ENCODE results near the gene NUAK1.

NUAK1 gene

DNA sequence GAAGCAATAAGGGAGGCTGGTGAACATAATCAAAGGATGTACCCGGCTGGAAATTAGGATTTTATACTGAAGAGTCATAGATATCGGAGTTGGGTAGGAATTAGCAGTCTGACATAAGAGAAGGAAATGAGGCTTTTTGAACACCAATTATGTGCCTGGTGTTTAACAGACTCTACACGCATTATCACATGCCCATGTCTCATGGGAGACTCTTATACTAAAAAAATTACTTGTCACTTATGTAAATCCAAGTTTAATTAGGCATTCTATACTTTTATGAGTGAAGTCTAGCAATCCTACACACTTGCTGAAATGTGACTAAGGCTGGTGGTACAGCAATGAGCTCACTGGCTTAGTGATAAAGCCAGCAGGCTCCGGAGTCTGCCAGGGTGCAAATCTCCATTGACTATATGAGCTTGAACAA, 93.5 kb downstream of the NUAK1 start:
- intact Hi-C loops (cut with DNase I) = no loop called here

DNA sequence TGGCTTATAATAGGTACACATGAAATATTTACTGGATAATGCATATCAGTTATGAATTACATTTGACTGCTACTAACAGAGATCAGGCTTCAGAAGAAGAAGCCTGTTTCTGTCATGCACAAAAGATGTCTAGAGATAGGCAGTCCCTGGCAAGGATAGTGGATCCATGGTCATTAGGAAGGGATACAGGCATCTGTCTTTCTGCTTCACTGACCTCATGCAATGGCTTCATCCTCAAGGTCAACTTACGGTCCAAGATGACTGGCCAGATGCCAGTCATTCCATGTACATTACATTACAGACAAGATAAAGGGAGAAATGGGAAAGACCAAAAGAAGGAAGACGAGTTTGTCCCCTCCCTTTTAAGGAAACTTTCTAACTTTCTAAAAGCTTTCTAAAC, 94.0 kb downstream of the NUAK1 start:
- intact Hi-C loops (cut with DNase I) = no loop called here
- DNase-seq = no peak

More for the DNA sequence above, 93.5 kb downstream of the NUAK1 start:
- DNase-seq = peak in 2 of 10 donors; percentile 69 to 86

DNA sequence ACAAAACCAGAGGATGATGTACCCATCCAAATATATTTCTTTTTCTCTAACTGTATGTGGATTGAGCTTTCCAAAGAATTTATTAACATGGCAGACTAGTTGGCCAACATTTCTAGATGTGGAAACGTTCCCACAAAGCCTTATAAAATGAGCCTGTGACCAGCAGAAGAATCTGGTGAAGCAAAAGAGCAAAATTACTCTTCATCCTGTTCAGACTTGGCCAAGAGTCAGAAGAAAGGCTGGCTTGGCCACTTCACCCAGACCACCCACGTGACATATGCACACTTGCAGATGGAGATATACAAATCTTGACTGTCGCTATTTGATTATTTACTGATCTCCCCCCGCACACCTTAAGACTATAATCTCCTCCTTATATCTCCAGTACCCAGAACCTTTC, 96.7 kb downstream of the NUAK1 start:
- intact Hi-C loops (cut with DNase I) = no loop called here
- no peak for DNase-seq

DNA sequence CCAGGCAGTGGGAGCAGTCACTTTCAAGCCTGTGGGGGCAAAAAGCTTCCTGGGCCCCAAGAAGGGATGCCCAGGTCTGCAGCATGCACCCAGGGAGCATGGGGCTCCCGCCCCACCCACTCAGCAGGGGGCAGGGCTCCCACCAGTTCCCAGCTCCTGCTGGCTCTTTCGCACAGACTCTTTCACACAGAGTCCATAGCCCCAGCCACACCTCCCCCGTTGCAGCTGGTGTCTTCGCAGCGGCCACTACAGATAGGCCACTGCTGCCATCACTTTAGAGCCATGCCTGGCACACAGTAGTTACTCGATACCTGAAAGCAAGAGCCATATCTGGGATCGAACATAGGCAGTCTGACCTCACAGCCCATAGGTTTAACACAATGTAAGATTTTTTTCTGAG, 98.2 kb downstream of the NUAK1 start:
- intact Hi-C loops (cut with DNase I) = no loop called here
- DNase-seq = peak in 2 of 10 donors; percentile 69 to 84

DNA sequence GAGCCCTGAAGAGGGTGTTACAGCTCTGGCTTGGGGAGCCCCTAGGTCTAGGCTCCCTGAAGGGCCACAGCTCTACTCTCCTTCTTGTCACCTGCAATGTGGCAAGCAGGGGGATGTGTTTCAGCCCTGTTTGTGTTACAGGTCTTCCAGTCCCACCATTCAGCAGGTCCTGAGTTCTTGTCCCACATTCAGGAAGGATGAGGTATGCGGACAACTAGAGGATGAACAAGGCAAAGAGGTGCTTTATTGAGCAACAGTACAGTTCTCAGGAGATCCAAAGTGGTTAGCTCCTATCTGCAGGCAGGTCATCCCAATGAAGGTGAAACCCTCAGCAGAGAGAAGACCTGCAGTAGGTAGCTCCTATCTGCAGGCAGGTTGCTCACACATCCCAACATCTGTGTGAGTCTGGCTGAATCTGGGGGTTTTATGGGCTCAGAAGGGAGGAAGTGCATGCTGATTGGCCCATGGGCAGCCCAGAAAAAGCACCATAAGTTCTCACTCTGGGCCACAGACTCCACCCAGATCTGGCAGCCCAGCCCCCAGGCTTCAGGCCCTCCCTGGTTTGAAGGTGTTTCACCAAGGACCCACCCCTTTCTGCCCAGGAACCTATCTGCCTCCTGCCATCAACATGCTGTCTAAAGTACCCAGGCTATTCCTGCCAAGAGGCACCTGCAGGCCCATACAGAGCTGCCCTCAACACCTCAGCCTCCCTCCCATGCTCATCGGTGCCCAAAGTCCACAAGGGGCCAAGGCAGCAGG, 98.9 kb downstream of the NUAK1 start:
- intact Hi-C loops (cut with DNase I) = no loop called here

DNA sequence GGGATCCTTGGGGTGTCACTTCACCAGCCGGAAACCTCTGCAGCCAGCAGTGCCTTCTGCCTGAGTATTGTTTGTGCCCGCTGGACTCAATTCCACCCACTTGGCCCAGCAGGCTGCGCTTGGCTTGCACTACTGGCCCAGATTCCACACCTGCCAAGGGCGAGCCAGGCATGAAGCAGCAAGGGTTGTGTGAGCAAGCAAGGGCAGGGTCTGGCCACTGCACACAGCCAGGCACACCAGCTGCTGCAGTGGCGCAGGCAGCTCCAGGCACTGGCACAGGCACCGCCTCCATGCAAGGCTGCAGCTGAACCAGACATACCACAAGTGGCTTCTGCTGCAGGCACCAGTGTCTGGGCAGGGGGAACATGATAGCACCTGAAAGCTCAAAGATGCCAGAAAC, 99.5 kb downstream of the NUAK1 start:
- DNase-seq = peak in 2 of 10 donors; percentile 71 to 78
- intact Hi-C loops (cut with DNase I) = no loop called here

More for the DNA sequence above, 98.9 kb downstream of the NUAK1 start:
- DNase-seq = no peak

DNA sequence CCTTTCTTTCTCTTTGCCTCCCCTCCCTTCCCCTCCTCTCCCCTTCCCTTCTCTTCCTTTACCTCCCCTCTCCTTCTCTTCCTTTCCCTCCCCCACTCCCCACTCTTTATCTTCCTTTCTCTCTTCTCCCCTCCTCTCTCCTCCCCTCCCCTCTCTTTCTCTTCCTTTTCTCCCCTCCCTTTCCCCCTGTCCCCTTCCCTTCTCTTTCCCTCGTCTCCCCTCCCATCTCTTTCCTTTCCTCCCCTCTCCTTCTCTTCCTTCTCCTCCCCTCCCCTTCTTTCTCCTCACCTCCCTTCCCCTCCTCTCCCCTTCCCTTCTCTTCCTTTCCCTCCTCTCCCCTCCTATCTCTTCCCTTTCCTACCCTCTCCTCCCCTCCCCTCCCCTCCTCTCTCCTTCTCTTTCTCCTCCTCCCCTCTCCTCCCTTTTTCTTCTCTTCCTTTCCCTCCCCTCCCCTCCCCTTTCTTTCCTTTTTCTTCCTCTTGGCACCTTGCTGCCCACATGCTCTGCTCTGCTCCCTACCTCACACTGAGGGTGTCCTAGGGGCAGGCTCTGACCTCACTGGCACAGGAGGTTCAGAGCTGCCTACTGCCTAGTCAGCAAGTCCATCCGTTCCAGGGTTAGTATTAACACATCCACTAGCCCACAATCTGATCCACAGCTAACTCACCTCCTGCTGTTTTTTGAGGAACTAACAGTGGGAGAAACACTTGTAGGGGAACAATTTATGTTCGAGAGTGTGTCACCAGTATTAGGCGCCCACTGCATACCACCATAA, 101.0 kb downstream of the NUAK1 start:
- intact Hi-C loops (cut with DNase I) = no loop called here
- no peak for DNase-seq

DNA sequence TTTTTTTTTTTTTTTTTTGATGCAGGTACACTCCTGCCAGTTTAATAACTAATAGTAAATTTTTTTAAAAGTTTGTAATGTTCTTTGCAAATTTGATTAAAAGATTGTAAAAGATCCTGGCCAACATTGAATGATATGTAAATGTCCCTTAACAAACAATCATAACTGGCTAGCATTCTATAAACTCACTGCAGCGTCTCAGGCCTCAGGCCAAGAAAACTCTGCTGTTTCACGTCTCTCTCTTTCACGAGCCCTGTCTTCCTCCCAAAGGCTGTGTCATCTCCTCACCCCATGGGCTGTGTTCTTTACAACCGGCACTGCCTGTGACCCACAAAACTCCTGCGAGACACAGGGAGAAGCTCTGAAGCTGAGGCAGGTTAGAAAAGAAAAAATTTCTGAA, 103.3 kb downstream of the NUAK1 start:
- DNase-seq = no peak
- intact Hi-C loops (cut with DNase I) = no loop called here

DNA sequence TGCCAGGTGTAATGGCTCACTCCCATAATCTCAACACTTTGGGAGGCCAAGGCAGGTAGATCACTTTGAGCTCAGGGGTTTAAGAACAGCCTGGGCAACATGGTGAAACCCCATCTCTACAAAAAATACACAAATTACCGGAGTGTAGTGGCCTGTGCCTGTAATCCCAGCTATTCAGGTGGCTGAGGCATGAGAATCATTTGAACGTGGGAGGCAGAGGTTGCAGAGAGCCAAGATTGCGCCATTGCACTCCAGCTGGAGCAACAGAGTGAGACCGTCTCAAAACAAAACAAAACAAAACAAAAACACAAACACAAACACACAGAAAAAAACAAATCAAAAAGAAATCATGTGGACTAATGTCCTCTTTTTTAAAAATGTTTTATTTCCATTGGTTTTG, 104.4 kb downstream of the NUAK1 start:
- no peak for DNase-seq
- intact Hi-C loops (cut with DNase I) = no loop called here

DNA sequence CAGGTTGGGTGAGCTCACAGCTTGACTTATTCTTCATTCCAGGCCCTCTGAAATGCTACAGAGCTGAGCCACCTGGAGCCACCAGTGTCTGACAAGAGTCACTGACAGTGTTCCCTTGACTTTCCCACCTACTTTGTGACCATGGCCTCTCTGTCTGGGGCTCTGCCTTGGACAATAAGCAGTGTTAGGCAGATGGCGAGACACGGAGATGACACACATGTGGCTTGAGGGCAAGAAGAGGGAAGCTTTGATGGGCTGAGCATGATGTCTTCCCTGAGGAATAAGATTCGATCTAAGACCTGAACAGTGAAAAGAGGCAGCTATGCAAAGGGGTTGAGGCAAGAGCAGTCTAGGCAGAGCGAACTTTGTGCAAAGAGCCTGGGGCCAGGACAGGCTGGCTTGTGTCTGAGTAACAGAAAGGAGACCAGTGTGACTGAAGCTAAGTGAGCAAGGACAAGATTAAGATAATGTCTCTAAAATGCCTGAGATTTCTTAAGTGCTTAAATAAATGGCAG, 105.5 kb downstream of the NUAK1 start:
- intact Hi-C loops (cut with DNase I) = no loop called here
- no peak for DNase-seq

DNA sequence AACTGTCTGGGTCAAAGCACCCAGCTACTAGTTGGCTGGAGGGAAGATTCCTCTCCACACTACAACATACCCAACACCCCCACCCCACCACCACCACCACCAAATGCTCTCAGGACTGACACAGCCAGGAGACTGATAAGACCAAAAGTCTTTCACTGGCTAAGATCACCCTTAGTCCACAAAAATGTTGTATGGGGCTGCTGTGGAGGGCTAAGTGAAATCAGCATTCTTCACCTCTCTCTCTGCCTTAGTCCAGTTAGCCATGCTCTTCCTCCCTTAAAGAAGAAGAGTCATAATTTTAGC, 106.2 kb downstream of the NUAK1 start:
- no peak for DNase-seq
- intact Hi-C loops (cut with DNase I) = no loop called here

DNA sequence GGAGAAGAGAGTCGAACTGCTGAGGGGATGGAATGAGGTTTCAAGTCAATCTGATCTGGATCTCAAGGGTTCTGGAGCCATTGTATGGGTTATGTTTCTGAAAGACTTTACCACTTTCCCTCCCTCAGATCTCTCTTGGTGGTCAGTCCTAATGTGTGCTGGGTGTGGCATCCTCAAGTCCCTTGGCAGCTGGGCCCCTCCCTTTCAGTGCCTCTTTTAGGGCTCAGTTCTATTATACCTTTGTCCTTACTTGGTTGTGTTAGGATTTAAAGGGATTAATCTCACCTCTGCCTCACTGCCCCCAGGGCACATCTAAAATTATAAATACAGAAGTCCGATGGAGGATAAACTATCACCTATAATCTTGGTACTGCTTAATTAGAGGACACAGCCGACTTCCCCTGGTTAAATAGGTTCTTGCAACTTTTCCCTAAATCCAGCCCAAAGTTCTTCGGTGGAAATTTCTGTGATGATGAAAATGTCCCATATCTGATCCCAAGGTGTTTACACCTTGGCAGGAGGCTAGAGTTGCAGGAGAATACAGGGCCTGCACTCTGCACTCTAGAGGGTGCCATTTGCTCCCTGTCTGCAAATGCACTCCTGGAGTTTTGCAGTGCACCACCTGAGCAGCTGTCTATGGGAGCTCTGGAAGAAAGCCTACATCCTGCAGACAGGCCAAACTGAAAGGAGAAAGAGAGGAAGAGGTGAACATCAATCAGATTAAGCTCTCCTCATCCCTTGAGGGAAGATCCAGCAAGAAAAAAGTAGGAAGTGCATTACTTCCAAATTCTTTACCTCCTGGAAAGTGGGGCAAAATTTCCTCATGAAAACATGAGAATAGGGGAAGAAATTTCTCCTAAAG, 106.8 kb downstream of the NUAK1 start:
- DNase-seq = no peak
- intact Hi-C loops (cut with DNase I) = no loop called here

DNA sequence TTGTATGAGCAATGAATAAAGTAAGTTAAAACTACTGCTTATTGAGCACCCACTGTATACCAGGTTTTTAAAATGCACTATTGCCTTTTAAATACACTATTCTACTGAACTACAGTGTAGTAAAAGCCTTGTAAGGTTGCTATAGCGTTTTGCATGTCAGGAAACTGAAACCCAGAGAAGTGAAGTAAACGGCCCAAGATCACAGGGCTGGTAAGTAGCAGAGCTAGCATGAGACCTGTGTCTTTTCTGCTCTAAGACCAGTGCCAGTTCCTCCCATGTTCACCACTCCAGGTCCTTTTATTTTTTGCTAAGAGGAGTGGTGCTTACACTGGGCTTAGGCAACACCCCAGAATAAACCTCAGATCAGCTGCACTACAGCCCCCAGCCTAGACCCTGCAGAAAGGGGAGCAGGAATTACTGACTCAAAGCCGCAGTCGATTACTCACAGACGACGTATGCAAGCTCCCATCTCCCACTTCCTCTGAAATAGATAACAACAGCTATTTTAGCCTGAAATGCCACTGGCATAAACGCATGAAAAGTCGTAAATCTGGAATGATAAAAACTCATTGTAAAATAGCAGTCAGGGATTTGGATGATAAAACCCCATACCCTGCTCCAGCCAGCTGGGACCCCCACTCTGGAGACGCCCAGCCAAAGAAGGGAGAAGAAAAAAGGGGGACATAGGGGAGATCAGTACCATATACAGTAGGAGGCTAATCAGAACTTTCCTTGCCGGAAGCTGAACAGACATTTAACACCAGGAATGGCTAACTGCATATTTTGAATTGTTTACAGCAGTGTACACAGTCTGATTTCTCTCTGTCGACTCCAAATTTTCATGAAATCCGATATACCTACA, 108.3 kb downstream of the NUAK1 start:
- intact Hi-C loops (cut with DNase I) = no loop called here
- DNase-seq = no peak

DNA sequence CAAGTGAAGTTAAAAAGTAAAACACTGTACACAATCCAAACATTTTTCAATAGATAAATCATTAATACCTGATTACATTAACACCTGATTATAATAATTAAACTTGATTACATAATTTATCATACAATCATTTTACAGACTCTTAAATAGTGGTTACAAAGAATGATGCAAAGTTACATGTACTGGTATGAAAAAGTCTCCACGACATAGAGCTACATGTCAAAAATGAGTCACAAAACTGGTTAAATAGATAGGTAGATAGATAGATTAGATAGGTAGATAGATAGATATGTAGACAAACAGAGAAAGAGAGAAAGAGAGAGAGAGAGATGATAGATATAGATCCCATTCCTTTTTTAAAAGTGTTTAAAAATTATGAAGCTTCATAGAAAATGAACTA, 109.2 kb downstream of the NUAK1 start:
- intact Hi-C loops (cut with DNase I) = no loop called here
- no peak for DNase-seq

DNA sequence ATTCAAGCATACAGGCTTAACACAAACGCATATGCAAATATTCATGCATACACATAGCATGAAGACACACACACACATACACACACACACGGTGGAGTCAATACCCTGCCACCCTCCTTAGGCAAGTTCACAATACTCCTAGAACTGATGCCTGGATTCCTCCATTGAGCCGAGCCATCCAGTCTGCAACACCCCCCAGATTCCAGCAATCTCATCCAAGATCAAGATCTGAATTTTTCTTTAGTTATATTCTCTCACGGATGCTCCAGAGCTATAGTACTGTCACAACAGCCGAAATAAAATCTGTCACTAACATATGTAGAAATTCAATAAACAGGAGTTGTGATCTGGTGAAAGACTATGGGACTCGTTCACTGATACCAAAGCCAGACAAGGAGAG, 110.8 kb downstream of the NUAK1 start:
- DNase-seq = no peak
- intact Hi-C loops (cut with DNase I) = no loop called here

DNA sequence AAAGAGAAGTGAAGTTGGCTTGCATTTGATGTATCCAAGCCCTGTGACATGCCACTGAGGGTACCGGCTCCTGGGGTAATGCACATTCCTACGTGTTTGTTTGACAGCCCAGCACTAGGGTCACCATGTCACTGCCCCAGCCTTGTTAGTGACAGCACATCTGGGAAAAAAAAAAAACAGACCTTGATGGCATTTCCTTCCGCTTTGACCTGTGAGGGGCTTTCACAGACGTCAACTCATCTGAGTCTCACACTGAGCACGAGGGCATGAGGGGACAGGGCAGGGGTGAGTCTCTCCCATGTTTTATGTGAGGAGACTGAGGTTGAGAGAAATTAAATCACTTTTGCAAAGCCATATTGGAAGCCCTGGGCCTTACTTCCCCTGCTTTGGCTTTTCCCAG, 111.5 kb downstream of the NUAK1 start:
- intact Hi-C loops (cut with DNase I) = no loop called here
- no peak for DNase-seq

DNA sequence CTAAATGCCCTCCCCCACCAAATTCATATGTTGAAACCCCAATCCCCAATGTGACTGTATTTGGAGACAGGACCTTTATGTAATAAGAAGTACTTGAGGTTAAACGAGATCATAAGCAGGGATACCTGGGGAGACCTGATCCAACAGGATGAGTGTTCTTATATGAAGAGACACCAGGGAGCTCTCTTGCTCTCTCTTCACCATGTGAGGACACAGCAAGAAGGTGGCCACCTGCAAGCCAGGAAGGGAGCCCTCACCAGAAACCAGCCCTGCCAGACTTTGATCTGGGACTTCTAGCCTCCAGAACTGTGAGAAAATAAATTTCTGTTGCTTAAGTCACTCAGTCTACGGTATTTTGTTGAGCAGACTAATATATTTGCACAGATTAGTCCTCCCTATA, 113.6 kb downstream of the NUAK1 start:
- intact Hi-C loops (cut with DNase I) = no loop called here
- DNase-seq = no peak

DNA sequence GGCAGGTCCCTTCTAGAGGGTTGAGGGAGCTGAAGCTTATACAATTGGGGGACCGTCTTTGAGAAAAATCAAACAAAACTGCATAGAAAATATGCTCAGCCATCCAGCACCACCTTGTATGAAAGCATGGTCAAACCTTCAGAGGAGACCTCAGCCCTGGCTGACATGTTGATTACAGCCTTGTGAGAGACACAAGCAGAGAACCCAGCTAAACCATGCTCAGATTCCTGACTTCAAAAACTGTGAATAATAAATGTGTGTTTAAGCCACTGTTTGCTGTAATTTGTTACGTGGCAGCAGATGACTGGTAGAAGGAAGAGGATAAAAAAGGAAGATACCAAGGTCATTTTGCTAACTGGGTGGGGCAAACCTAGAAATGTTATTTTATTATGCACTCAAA, 115.7 kb downstream of the NUAK1 start:
- intact Hi-C loops (cut with DNase I) = no loop called here
- no peak for DNase-seq

DNA sequence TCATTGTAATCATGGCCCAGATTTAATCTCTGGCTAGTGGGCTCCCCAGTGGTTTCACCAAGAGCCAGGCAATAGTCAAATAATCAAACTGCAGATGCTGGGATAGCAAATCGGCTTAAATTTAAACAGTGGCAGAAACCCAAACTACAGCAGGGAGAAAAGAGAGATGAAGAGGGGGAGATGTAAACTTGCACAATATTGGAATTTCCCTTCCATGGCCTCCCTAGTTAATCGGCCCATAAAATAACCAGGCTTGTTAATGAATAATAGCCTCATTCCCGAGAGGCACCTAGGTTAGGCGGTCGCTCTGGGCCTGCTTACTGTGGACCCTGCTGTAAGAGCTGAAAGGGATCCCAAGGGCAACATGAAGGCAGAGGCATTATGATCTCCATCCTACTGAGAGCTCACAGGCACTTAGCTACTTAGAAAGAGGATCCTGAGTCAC, 116.2 kb downstream of the NUAK1 start:
- intact Hi-C loops (cut with DNase I) = no loop called here
- DNase-seq = no peak

DNA sequence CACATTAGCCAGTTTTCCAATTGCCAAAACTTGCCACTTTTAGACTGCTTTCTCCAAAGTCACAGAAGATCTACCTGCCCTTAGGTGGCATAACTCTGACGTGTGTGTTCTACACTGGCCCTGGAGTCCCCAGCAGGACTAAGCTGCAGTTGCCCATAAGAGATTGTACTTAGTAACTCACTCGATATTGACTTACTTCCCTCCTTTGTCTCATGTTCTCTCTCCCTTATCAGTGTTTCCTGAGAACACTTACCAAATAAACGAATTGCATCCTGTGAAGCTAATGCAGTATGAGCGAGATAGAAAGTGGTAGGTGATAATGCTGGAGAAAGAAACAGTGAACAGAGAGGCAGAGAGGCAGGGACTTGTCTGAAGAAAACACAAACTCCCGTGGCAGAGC, 117.2 kb downstream of the NUAK1 start:
- no peak for DNase-seq
- intact Hi-C loops (cut with DNase I) = no loop called here
